Measurements from ENCODE around the gene CNTNAP5. TPM values are rescaled to one million over a fixed set of nuclear protein-coding genes. Genes with fewer than 3 reads are reported as not detected.

The CNTNAP5 gene
- total RNA-seq, 4 donors from 2014 or later = not detected

GRCh38 chr2:124482551-124482950 lies 457.5 kb downstream of the CNTNAP5 start:
- no peak overlapping the region for H3K4me3 ChIP-seq
- no peak overlapping the region for H3K27ac ChIP-seq
- 67% methylated on average over 6 of the region's 6 CpGs for WGBS
- H3K4me1 ChIP-seq = no peaks in the 10 kb centered on the region
- H3K9me3 ChIP-seq = no peaks in the 10 kb centered on the region
- no peak for DNase-seq (ENCODE audit: low spot score in 2 of 2)
- TF ChIP-seq EP300 (IDR thresholded peaks at IDR 0.05) = no peak
- no peak for TF ChIP-seq POLR2AphosphoS5 (IDR thresholded peaks at IDR 0.05)
- no peak for TF ChIP-seq POLR2A (IDR thresholded peaks at IDR 0.05)
- no peak for TF ChIP-seq CTCF (IDR thresholded peaks at IDR 0.05)
- no peaks in the 10 kb centered on the region for H3K36me3 ChIP-seq
- H3K27me3 ChIP-seq = no peaks in the 10 kb centered on the region

GRCh38 chr2:124485659-124486058 lies 460.6 kb downstream of the CNTNAP5 start:
- H3K36me3 ChIP-seq = no peaks in the 10 kb centered on the region
- no peaks in the 10 kb centered on the region for H3K9me3 ChIP-seq
- no peak overlapping the region for H3K4me3 ChIP-seq
- H3K27me3 ChIP-seq = no peaks in the 10 kb centered on the region
- no peaks in the 10 kb centered on the region for H3K4me1 ChIP-seq
- WGBS = 92% methylated on average over 5 of the region's 5 CpGs
- DNase-seq (ENCODE audit: low spot score in 2 of 2) = no peak
- H3K27ac ChIP-seq = no peak overlapping the region
- TF ChIP-seq POLR2A (IDR thresholded peaks at IDR 0.05) (no peak), EP300 (IDR thresholded peaks at IDR 0.05) (no peak), POLR2AphosphoS5 (IDR thresholded peaks at IDR 0.05) (no peak), CTCF (IDR thresholded peaks at IDR 0.05) (no peak)

- H3K4me3 ChIP-seq = no peak overlapping the region
- H3K9me3 ChIP-seq = no peaks in the 10 kb centered on the region
- H3K4me1 ChIP-seq = no peaks in the 10 kb centered on the region
- TF ChIP-seq EP300 (IDR thresholded peaks at IDR 0.05) = no peak
- no peak for TF ChIP-seq POLR2A (IDR thresholded peaks at IDR 0.05)
- TF ChIP-seq CTCF (IDR thresholded peaks at IDR 0.05) = no peak
- TF ChIP-seq POLR2AphosphoS5 (IDR thresholded peaks at IDR 0.05) = no peak
- no peaks in the 10 kb centered on the region for H3K36me3 ChIP-seq
- DNase-seq (ENCODE audit: low spot score in 2 of 2) = no peak
- H3K27ac ChIP-seq = no peak overlapping the region
- H3K27me3 ChIP-seq = no peaks in the 10 kb centered on the region
These were observed 464.6 kb downstream of the CNTNAP5 start for GRCh38 chr2:124489686-124490085.

GRCh38 chr2:124501575-124502152 lies 476.6 kb downstream of the CNTNAP5 start:
- WGBS = 67% methylated on average over 6 of the region's 6 CpGs
- Histone ChIP-seq H3K36me3 (no peaks in the 10 kb centered on the region), H3K4me3 (no peak overlapping the region), H3K27me3 (no peaks in the 10 kb centered on the region), H3K4me1 (no peaks in the 10 kb centered on the region), H3K27ac (no peak overlapping the region), H3K9me3 (no peaks in the 10 kb centered on the region)
- TF ChIP-seq CTCF (IDR thresholded peaks at IDR 0.05) (no peak), POLR2AphosphoS5 (IDR thresholded peaks at IDR 0.05) (no peak)
- DNase-seq (ENCODE audit: low spot score in 2 of 2) = no peak

- no peak overlapping the region for H3K27ac ChIP-seq
- H3K27me3 ChIP-seq = no peaks in the 10 kb centered on the region
- H3K36me3 ChIP-seq = no peaks in the 10 kb centered on the region
- no peaks in the 10 kb centered on the region for H3K9me3 ChIP-seq
- no peak overlapping the region for H3K4me3 ChIP-seq
- no peaks in the 10 kb centered on the region for H3K4me1 ChIP-seq
- TF ChIP-seq POLR2AphosphoS5 (IDR thresholded peaks at IDR 0.05) (no peak), POLR2A (IDR thresholded peaks at IDR 0.05) (no peak), EP300 (IDR thresholded peaks at IDR 0.05) (no peak), CTCF (IDR thresholded peaks at IDR 0.05) (no peak)
- 74% methylated on average over 1 of the region's 1 CpG for WGBS
- no peak for DNase-seq (ENCODE audit: low spot score in 2 of 2)
These were observed 489.1 kb downstream of the CNTNAP5 start for GRCh38 chr2:124514236-124514635.
